KG1 (cell line): ENCODE results near the gene SRCAP.
A peak's percentile ranks its signal among the peaks of the same experiment; 100 is the strongest.
"Not testable (repeated sequence)": the region's sequence is repeated elsewhere in the genome, so short reads cannot be mapped to it uniquely, and the experiment has no call there.

Source experiments
- DNase-seq: peaks from one replicate; lab custom pipeline; 2025; lab: John Stamatoyannopoulos, UW

Gene SRCAP

GRCh38 chr16:30699615-30700099 lies 686 bp downstream of the SRCAP start:
- DNase-seq: no peak

- DNase-seq: no peak
Observed at GRCh38 chr16:30700491-30700890, 1.5 kb downstream of the SRCAP start.

- DNase-seq: no peak
Observed at GRCh38 chr16:30700971-30701370, 2.0 kb downstream of the SRCAP start.

- not testable (repeated sequence) for DNase-seq
Observed at GRCh38 chr16:30703071-30703470, 4.1 kb downstream of the SRCAP start.

GRCh38 chr16:30703971-30704370 lies 5.0 kb downstream of the SRCAP start:
- no peak for DNase-seq

- DNase-seq: no peak
Observed at GRCh38 chr16:30706046-30706445, 7.1 kb downstream of the SRCAP start.

- DNase-seq: no peak
Observed at GRCh38 chr16:30710971-30711370, 12.0 kb downstream of the SRCAP start.

- no peak for DNase-seq
Observed at GRCh38 chr16:30711712-30712111, 12.7 kb downstream of the SRCAP start.

- DNase-seq: peak; percentile 10
Observed at GRCh38 chr16:30715750-30716445, 16.9 kb downstream of the SRCAP start.

GRCh38 chr16:30720086-30720485 lies 21.1 kb downstream of the SRCAP start:
- no peak for DNase-seq

- no peak for DNase-seq
Observed at GRCh38 chr16:30720694-30721093, 21.7 kb downstream of the SRCAP start.

- DNase-seq: no peak
Observed at GRCh38 chr16:30721167-30721566, 22.2 kb downstream of the SRCAP start.

GRCh38 chr16:30721606-30722005 lies 22.6 kb downstream of the SRCAP start:
- DNase-seq: no peak

- DNase-seq: no peak
Observed at GRCh38 chr16:30722443-30722842, 23.5 kb downstream of the SRCAP start.

GRCh38 chr16:30722916-30723315 lies 23.9 kb downstream of the SRCAP start:
- DNase-seq: no peak

- no peak for DNase-seq
Observed at GRCh38 chr16:30723725-30724355, 24.9 kb downstream of the SRCAP start.

- no peak for DNase-seq
Observed at GRCh38 chr16:30724641-30725417, 25.9 kb downstream of the SRCAP start.

GRCh38 chr16:30725418-30725792 lies 26.4 kb downstream of the SRCAP start:
- no peak for DNase-seq

- no peak for DNase-seq
Observed at GRCh38 chr16:30728321-30728720, 29.4 kb downstream of the SRCAP start.

GRCh38 chr16:30728899-30729672 lies 30.1 kb downstream of the SRCAP start:
- DNase-seq: no peak

- DNase-seq: no peak
Observed at GRCh38 chr16:30731411-30731810, 32.4 kb downstream of the SRCAP start.
